Endothelial cell of umbilical vein (primary cell): Measurements from ENCODE around the gene HOXA11.

Source experiments
- EZH2 ChIP-seq: IDR thresholded peaks from 2 replicates; pipeline ENCODE4 v1.6.1; 2012; ENCODE audit warnings: borderline replicate concordance, low read depth, mild to moderate bottlenecking, moderate library complexity, low read length, inconsistent platforms; ENCODE audit not compliant: severe bottlenecking
- FOS ChIP-seq: IDR thresholded peaks from 2 replicates; pipeline ENCODE4 v1.6.1; 2011; ENCODE audit warnings: mild to moderate bottlenecking, low read length, moderate library complexity, borderline replicate concordance; ENCODE audit not compliant: insufficient read depth
- GATA2 ChIP-seq: IDR thresholded peaks from 2 replicates; pipeline ENCODE4 v1.7.0; 2011; ENCODE audit warnings: low read depth, mild to moderate bottlenecking, moderate library complexity, mixed read lengths, low read length; ENCODE audit not compliant: insufficient read length, insufficient read depth
- JUN ChIP-seq: IDR thresholded peaks from 2 replicates; pipeline ENCODE4 v1.6.1; 2011; ENCODE audit warnings: borderline replicate concordance, low read depth; ENCODE audit not compliant: insufficient read length, insufficient read depth
- MAX ChIP-seq: IDR thresholded peaks from 2 replicates; pipeline ENCODE4 v1.6.1; 2011; ENCODE audit not compliant: insufficient read depth, insufficient read length
- MYC ChIP-seq: IDR thresholded peaks from one replicate; pipeline ENCODE4 v1.6.1; 2011; ENCODE audit warnings: mild to moderate bottlenecking, low read depth, low read length
- POLR2A ChIP-seq: IDR thresholded peaks from 2 replicates; pipeline ENCODE4 v1.6.1; 2012; ENCODE audit warnings: low read depth, mild to moderate bottlenecking, control low read depth, low read length
- POLR2AphosphoS5 ChIP-seq: IDR thresholded peaks from 2 replicates; pipeline ENCODE4 v1.6.1; 2012; ENCODE audit warnings: low read depth, mild to moderate bottlenecking, control low read depth, low read length, moderate library complexity; ENCODE audit not compliant: insufficient read depth
- TF ChIP-seq, protein P1 (sequence below), 2 donors: IDR thresholded peaks; 1 replicate in 1 of 2; 2 replicates in 1 of 2; pipeline ENCODE4 v1.5.1; 2011; ENCODE audit warnings: low read length in 2 of 2, mild to moderate bottlenecking in 2 of 2, moderate library complexity in 2 of 2, control low read depth in 1 of 2, inconsistent platforms in 1 of 2, low read depth in 1 of 2; ENCODE audit not compliant: insufficient read depth in 1 of 2; ENCODE audit errors: extremely low read depth in 1 of 2

DNA sequence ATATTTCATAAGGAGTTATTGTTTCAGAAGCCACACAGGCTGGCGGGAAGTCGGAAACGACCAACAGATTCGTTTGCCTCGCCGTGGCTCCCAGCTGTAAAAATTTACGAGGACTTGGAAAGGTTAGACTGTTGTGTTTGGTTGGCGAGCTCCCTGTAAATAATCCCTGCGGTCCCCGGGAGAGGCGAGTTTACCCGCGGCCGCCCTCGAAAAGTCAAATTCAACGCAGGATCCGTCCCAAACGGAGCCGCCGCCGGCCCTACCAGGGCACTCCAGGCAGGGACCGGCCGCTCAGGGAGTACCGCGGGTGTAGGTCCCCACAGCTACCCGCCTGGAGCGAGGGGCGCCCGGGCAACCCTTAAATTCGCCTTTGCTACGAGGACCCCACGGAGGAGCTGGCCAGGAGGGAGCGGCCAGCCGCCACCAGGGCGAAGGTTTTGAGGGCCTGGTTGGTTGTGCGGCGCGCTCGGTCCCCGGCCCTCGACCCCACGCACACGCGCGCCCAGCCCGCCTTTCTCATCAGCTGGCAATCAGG lies 19.0 kb downstream of the HOXA11 start:
- TF ChIP-seq, protein P1, sequence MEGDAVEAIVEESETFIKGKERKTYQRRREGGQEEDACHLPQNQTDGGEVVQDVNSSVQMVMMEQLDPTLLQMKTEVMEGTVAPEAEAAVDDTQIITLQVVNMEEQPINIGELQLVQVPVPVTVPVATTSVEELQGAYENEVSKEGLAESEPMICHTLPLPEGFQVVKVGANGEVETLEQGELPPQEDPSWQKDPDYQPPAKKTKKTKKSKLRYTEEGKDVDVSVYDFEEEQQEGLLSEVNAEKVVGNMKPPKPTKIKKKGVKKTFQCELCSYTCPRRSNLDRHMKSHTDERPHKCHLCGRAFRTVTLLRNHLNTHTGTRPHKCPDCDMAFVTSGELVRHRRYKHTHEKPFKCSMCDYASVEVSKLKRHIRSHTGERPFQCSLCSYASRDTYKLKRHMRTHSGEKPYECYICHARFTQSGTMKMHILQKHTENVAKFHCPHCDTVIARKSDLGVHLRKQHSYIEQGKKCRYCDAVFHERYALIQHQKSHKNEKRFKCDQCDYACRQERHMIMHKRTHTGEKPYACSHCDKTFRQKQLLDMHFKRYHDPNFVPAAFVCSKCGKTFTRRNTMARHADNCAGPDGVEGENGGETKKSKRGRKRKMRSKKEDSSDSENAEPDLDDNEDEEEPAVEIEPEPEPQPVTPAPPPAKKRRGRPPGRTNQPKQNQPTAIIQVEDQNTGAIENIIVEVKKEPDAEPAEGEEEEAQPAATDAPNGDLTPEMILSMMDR (IDR thresholded peaks at IDR 0.05; ENCODE audit: extremely low read depth in 1 of 2, insufficient read depth in 1 of 2, low read depth in 1 of 2, low read length in 2 of 2): no peak
- no peak for TF ChIP-seq MYC
- TF ChIP-seq EZH2: no peak
- TF ChIP-seq JUN: no peak
- no peak for TF ChIP-seq POLR2AphosphoS5
- TF ChIP-seq MAX: no peak
- no peak for TF ChIP-seq POLR2A
- no peak for TF ChIP-seq GATA2
- no peak for TF ChIP-seq FOS
